ENCODE data around the gene SLC4A7.

- no peak for TF ChIP-seq CTCF (conservative IDR thresholded peaks at IDR 0.05 in 1 of 2, IDR thresholded peaks at IDR 0.05 in 1 of 2; ENCODE audit: extremely low read depth in 1 of 2, insufficient read depth in 1 of 2, low read depth in 1 of 2, low read length in 2 of 2)
- TF ChIP-seq EZH2 (IDR thresholded peaks at IDR 0.05; ENCODE audit: borderline replicate concordance, low read length), result no peak
These were observed 159.5 kb downstream of the SLC4A7 start for GRCh38 chr3:27324686-27325085.

Measured in mammary epithelial cell (primary cell).